ENCODE results near the gene LRRC32.

LRRC32 gene

GRCh38 chr11:76632492-76632891 is 38.1 kb downstream of the LRRC32 start:
- no peak overlapping the region for H3K4me3 ChIP-seq (ENCODE audit: low read depth, low read length)
- TF ChIP-seq CTCF (conservative IDR thresholded peaks at IDR 0.05; ENCODE audit: low read depth, low read length), result no peak
- no peak for DNase-seq (ENCODE audit: low read depth)

GRCh38 chr11:76631566-76632308 is 38.8 kb downstream of the LRRC32 start:
- no peak for DNase-seq (ENCODE audit: low read depth)
- no peak for TF ChIP-seq CTCF (conservative IDR thresholded peaks at IDR 0.05; ENCODE audit: low read depth, low read length)
- no peak overlapping the region for H3K4me3 ChIP-seq (ENCODE audit: low read depth, low read length)

- H3K4me3 ChIP-seq (ENCODE audit: low read depth, low read length), result no peak overlapping the region
- DNase-seq (ENCODE audit: low read depth), result no peak
- TF ChIP-seq CTCF (conservative IDR thresholded peaks at IDR 0.05; ENCODE audit: low read depth, low read length), result no peak
Measured at GRCh38 chr11:76630600-76631281, 39.8 kb downstream of the LRRC32 start.

- peak; percentile 43 for DNase-seq (ENCODE audit: low read depth)
- H3K4me3 ChIP-seq (ENCODE audit: low read depth, low read length), result no peak overlapping the region
- TF ChIP-seq CTCF (conservative IDR thresholded peaks at IDR 0.05; ENCODE audit: low read depth, low read length), result no peak
Measured at GRCh38 chr11:76629853-76630599, 40.5 kb downstream of the LRRC32 start.

GRCh38 chr11:76629116-76629852 is 41.3 kb downstream of the LRRC32 start:
- no peak for TF ChIP-seq CTCF (conservative IDR thresholded peaks at IDR 0.05; ENCODE audit: low read depth, low read length)
- no peak overlapping the region for H3K4me3 ChIP-seq (ENCODE audit: low read depth, low read length)
- DNase-seq (ENCODE audit: low read depth), result peak; percentile 88

GRCh38 chr11:76628408-76628947 is 42.1 kb downstream of the LRRC32 start:
- no peak for TF ChIP-seq CTCF (conservative IDR thresholded peaks at IDR 0.05; ENCODE audit: low read depth, low read length)
- H3K4me3 ChIP-seq (ENCODE audit: low read depth, low read length), result no peak overlapping the region
- DNase-seq (ENCODE audit: low read depth), result no peak
